ENCODE results near the gene CIB1.

GRCh38 chr15:90222547-90222946 is 11.2 kb downstream of the CIB1 start:
- TF ChIP-seq CTCF (IDR thresholded peaks at IDR 0.05) (no peak), ZFX (IDR thresholded peaks at IDR 0.05; ENCODE audit: borderline replicate concordance) (no peak)
